ENCODE data around the gene VWA5B1.

VWA5B1 gene

GRCh38 chr1:20324704-20325406, 34.2 kb downstream of the VWA5B1 start:
- DNase-seq, result no peak

GRCh38 chr1:20325407-20325843, 34.8 kb downstream of the VWA5B1 start:
- no peak for DNase-seq

GRCh38 chr1:20325844-20326420, 35.3 kb downstream of the VWA5B1 start:
- no peak for DNase-seq

GRCh38 chr1:20327467-20327866, 36.8 kb downstream of the VWA5B1 start:
- no peak for DNase-seq

GRCh38 chr1:20328201-20328600, 37.5 kb downstream of the VWA5B1 start:
- no peak for DNase-seq

- DNase-seq, result no peak
These were observed 39.3 kb downstream of the VWA5B1 start for GRCh38 chr1:20329793-20330542.

- DNase-seq, result no peak
These were observed 43.4 kb downstream of the VWA5B1 start for GRCh38 chr1:20334103-20334502.

- no peak for DNase-seq
These were observed 45.5 kb downstream of the VWA5B1 start for GRCh38 chr1:20336105-20336605.

- DNase-seq, result no peak
These were observed 46.9 kb downstream of the VWA5B1 start for GRCh38 chr1:20337581-20337980.

- DNase-seq, result no peak
These were observed 49.3 kb downstream of the VWA5B1 start for GRCh38 chr1:20339811-20340457.

GRCh38 chr1:20342294-20343148, 51.8 kb downstream of the VWA5B1 start:
- no peak for DNase-seq

GRCh38 chr1:20343149-20343937, 52.7 kb downstream of the VWA5B1 start:
- peak in 1 of 4 experiments; percentile 41 for DNase-seq

GRCh38 chr1:20343938-20344302, 53.2 kb downstream of the VWA5B1 start:
- no peak for DNase-seq

- no peak for DNase-seq
These were observed 54.1 kb downstream of the VWA5B1 start for GRCh38 chr1:20344738-20345137.

GRCh38 chr1:20345419-20345818, 54.7 kb downstream of the VWA5B1 start:
- no peak for DNase-seq

GRCh38 chr1:20346433-20346832, 55.8 kb downstream of the VWA5B1 start:
- no peak for DNase-seq

GRCh38 chr1:20347699-20348098, 57.0 kb downstream of the VWA5B1 start:
- no peak for DNase-seq

GRCh38 chr1:20348326-20348915, 57.7 kb downstream of the VWA5B1 start:
- DNase-seq, result no peak

- no peak for DNase-seq
These were observed 58.9 kb downstream of the VWA5B1 start for GRCh38 chr1:20349561-20349960.

- DNase-seq, result no peak
These were observed 59.3 kb downstream of the VWA5B1 start for GRCh38 chr1:20349971-20350370.

GRCh38 chr1:20350421-20350820, 59.7 kb downstream of the VWA5B1 start:
- no peak for DNase-seq
